HepG2 (cell line): Measurements from ENCODE around the gene TMEM80. TPM values are rescaled to one million over a fixed set of nuclear protein-coding genes. Genes with fewer than 3 reads are reported as not detected.

Experiments used
- BRD4 ChIP-seq: sonication (generic); formaldehyde crosslinking; IDR thresholded peaks from 2 replicates; pipeline ENCODE4 v1.4.0; 2020; ENCODE audit warnings: missing genetic modification reagents
- BRF2 ChIP-seq: sonication (generic); formaldehyde crosslinking; IDR thresholded peaks from 2 replicates; pipeline ENCODE4 v1.8.1; 2022; ENCODE audit warnings: mild to moderate bottlenecking, missing genetic modification reagents
- CCAR2 ChIP-seq: fragments of 200-400 bp; formaldehyde crosslinking; optimal IDR thresholded peaks from 2 replicates; pipeline ENCODE3; 2018; ENCODE audit warnings: low read depth, mild to moderate bottlenecking, low read length, moderate library complexity
- CHD2 ChIP-seq: IDR thresholded peaks from 2 replicates; pipeline ENCODE4 v1.6.1; 2011; ENCODE audit warnings: low read depth, low read length, improper control_type of control experiment
- CREB1 ChIP-seq, 2 experiments: fragments of 450-650 bp in 1 of 2; IDR thresholded peaks; 2 replicates each; pipeline ENCODE4 v1.6.1; 2016 to 2017; ENCODE audit warnings: control low read depth in 1 of 2, mild to moderate bottlenecking in 1 of 2, missing compliant biosample characterization in 1 of 2, missing genetic modification characterization in 1 of 2
- ETS1 ChIP-seq: sonication (generic); formaldehyde crosslinking; IDR thresholded peaks from 2 replicates; pipeline ENCODE4 v1.4.0; 2020; ENCODE audit warnings: missing genetic modification reagents
- JARID2 ChIP-seq: sonication (generic); formaldehyde crosslinking; IDR thresholded peaks from 2 replicates; pipeline ENCODE4 v1.8.1; 2023; ENCODE audit warnings: missing genetic modification reagents, inconsistent platforms; ENCODE audit not compliant: insufficient replicate concordance
- MTF1 ChIP-seq: sonication (generic); formaldehyde crosslinking; IDR thresholded peaks from 2 replicates; pipeline ENCODE4 v1.5.0; 2020; ENCODE audit warnings: missing genetic modification reagents
- NCOR1 ChIP-seq: fragments of 200-600 bp; sonication (generic); IDR thresholded peaks from 2 replicates; pipeline ENCODE4 v1.7.0; 2017; ENCODE audit warnings: antibody characterized with exemption, low read length, borderline replicate concordance
- PCBP2 ChIP-seq: fragments of 200-400 bp; formaldehyde crosslinking; optimal IDR thresholded peaks from 2 replicates; pipeline ENCODE3; 2018; ENCODE audit warnings: low read length, low read depth; ENCODE audit not compliant: poor library complexity, severe bottlenecking
- PHF20 ChIP-seq: sonication (generic); formaldehyde crosslinking; IDR thresholded peaks from 2 replicates; pipeline ENCODE4 v1.5.0; 2020; ENCODE audit warnings: mild to moderate bottlenecking, missing genetic modification reagents
- SMARCE1 ChIP-seq: fragments of 450-650 bp; IDR thresholded peaks from 2 replicates; pipeline ENCODE4 v1.6.1; 2017; ENCODE audit warnings: borderline replicate concordance
- THAP8 ChIP-seq: sonication (generic); formaldehyde crosslinking; IDR thresholded peaks from 2 replicates; pipeline ENCODE4 v1.5.1; 2020; ENCODE audit warnings: missing genetic modification reagents, mild to moderate bottlenecking, borderline replicate concordance
- ZFP91 ChIP-seq: sonication (generic); formaldehyde crosslinking; IDR thresholded peaks from 2 replicates; pipeline ENCODE4 v1.9.0; 2022; ENCODE audit warnings: missing genetic modification reagents, mild to moderate bottlenecking, borderline replicate concordance
- ZIK1 ChIP-seq: sonication (generic); formaldehyde crosslinking; IDR thresholded peaks from 2 replicates; pipeline ENCODE4 v1.5.0; 2020; ENCODE audit warnings: mild to moderate bottlenecking, low read depth, missing genetic modification reagents, borderline replicate concordance
- ZMAT5 ChIP-seq: sonication (generic); formaldehyde crosslinking; IDR thresholded peaks from 2 replicates; pipeline ENCODE4 v1.5.0; 2020; ENCODE audit warnings: mild to moderate bottlenecking, low read depth, missing genetic modification reagents, borderline replicate concordance
- ZMYM2 ChIP-seq: sonication (generic); formaldehyde crosslinking; IDR thresholded peaks from 2 replicates; pipeline ENCODE4 v1.8.0; 2022; ENCODE audit warnings: mild to moderate bottlenecking, missing genetic modification reagents
- ZNF274 ChIP-seq: sonication (generic); formaldehyde crosslinking; IDR thresholded peaks from 2 replicates; pipeline ENCODE4 v1.5.1; 2020; ENCODE audit warnings: mild to moderate bottlenecking, missing genetic modification reagents
- ZNF281 ChIP-seq: sonication (generic); formaldehyde crosslinking; IDR thresholded peaks from 2 replicates; pipeline ENCODE4 v1.4.0; 2020; ENCODE audit warnings: missing genetic modification reagents, borderline replicate concordance
- ZNF367 ChIP-seq: sonication (generic); formaldehyde crosslinking; IDR thresholded peaks from 2 replicates; pipeline ENCODE4 v1.4.0; 2020; ENCODE audit warnings: missing genetic modification reagents, borderline replicate concordance
- polyA plus RNA-seq, 8 experiments: library from polyadenylated mRNA; depleted of rRNA in 3 of 8; stranded (reverse) in 7 of 8; unstranded in 1 of 8; fragments of >200 nt; fragmentation: Illumina TruSeq in 4 of 8; extraction: Trizol in 4 of 8; gene quantifications; 2 replicates each; pipeline versions ENCODE4 v1.2.1 to v1.2.3, GENCODE V29; 2011 to 2016; ENCODE audit warnings: low read depth in 4 of 8, missing spikeins in 1 of 8, mixed read lengths in 1 of 8; ENCODE audit not compliant: insufficient read depth in 1 of 8
- total RNA-seq, 5 experiments: library from RNA; depleted of rRNA; stranded (reverse); fragments of >200 nt; fragmentation: Illumina TruSeq; extraction: Trizol; gene quantifications; 2 replicates each; pipeline ENCODE4 v1.2.3, GENCODE V29; 2016; ENCODE audit warnings: low read depth in 1 of 5

The TMEM80 gene
- total and polyA plus RNA-seq, 2 of the 13 experiments (the other 11 are each of a cell fraction or from before 2014, with no cell fraction given) = 5.6 to 17.1 TPM

GRCh38 chr11:747158-748006, 51.8 kb downstream of the TMEM80 start, which contains the start of gene TALDO1 (continued):
- no peak for TF ChIP-seq THAP8 (CRISPR knock-in tag)
- no peak for TF ChIP-seq ZMAT5 (CRISPR knock-in tag)
- TF ChIP-seq SMARCE1 = no peak
- no peak for TF ChIP-seq PCBP2
- TF ChIP-seq JARID2 = no peak
- no peak for TF ChIP-seq ZNF281 (CRISPR knock-in tag)
- no peak for TF ChIP-seq CREB1 (IDR thresholded peaks at IDR 0.05)
- TF ChIP-seq CREB1 (CRISPR knock-in tag; IDR thresholded peaks at IDR 0.05) = no peak
- no peak for TF ChIP-seq ZIK1 (CRISPR knock-in tag)
- peak; percentile 74 for TF ChIP-seq ZFP91 (CRISPR knock-in tag)
- no peak for TF ChIP-seq BRD4 (CRISPR knock-in tag)
- TF ChIP-seq ZNF274 (CRISPR knock-in tag) = 0 out of 2 replicates have a peak, but pooled peaks have one; percentile 58
- peak; percentile 60; the same call in 1 of the 2 replicates for TF ChIP-seq PHF20 (CRISPR knock-in tag)
- TF ChIP-seq ZNF367 (CRISPR knock-in tag) = no peak
- TF ChIP-seq CCAR2 = no peak
- no peak for TF ChIP-seq CHD2
- TF ChIP-seq BRF2 (CRISPR knock-in tag) = no peak
- no peak for TF ChIP-seq ZMYM2 (CRISPR knock-in tag)
- TF ChIP-seq MTF1 (CRISPR knock-in tag) = no peak
- TF ChIP-seq ETS1 (CRISPR knock-in tag) = no peak
- no peak for TF ChIP-seq NCOR1
